B cell (primary cell): ENCODE data around the gene SLC2A9. TPM values are rescaled to one million over a fixed set of nuclear protein-coding genes. Genes with fewer than 3 reads are reported as not detected.

Experiments
- ATAC-seq: fragments of 200-7000 bp; cut with Tn5 transposase; one replicate; pipeline ENCODE4 v1.10.0; 2021; ENCODE audit warnings: low read depth, mild to moderate bottlenecking, moderate number of reproducible peaks, moderate library complexity
- CTCF ChIA-PET: fragments of 350-600 bp; sonication (Branson Sonifier 250); formaldehyde crosslinking; loops from one replicate; lab custom pipeline; 2021; ENCODE audit warnings: antibody characterized with exemption, inconsistent platforms; lab: Charles Lee
- POLR2A ChIA-PET: fragments of 350-600 bp; sonication (Branson Sonifier 250); formaldehyde crosslinking; loops from one replicate; lab custom pipeline; 2021; ENCODE audit warnings: antibody characterized with exemption; lab: Charles Lee
- DNase-seq: peaks from one replicate; pipeline ENCODE4 v3.0.0; 2013
- H2AFZ ChIP-seq: 2 replicates; pipeline ENCODE4 v1.6.1; 2012; ENCODE audit warnings: mild to moderate bottlenecking, low read depth, low read length; ENCODE audit not compliant: insufficient read depth, poor library complexity, severe bottlenecking
- H3K27ac ChIP-seq, 2 donors: 1 replicate in 1 of 2; 2 replicates in 1 of 2; pipeline ENCODE4 v1.5.1; 2012 to 2013; ENCODE audit warnings: low read length in 2 of 2, mild to moderate bottlenecking in 2 of 2, moderate library complexity in 1 of 2
- H3K27me3 ChIP-seq, 4 experiments: fragments of 200-600 bp in 1 of 4; sonication (generic) in 1 of 4; replicated peaks in 1 of 4; 1 replicate in 2 of 4; 2 replicates in 2 of 4; pipeline versions ENCODE4 v1.6.1 to v1.7.0; 2013 to 2016; ENCODE audit warnings: low read length in 3 of 4, mild to moderate bottlenecking in 2 of 4, mixed read lengths in 1 of 4, moderate library complexity in 1 of 4; ENCODE audit not compliant: insufficient read depth in 4 of 4, control insufficient read depth in 3 of 4; ENCODE audit errors: control extremely low read depth in 1 of 4
- H3K36me3 ChIP-seq, 2 experiments: replicated peaks in 1 of 2; 1 replicate in 1 of 2; 2 replicates in 1 of 2; pipeline versions ENCODE4 v1.6.1 to v1.7.1; 2013; ENCODE audit warnings: low read length in 1 of 2; ENCODE audit not compliant: insufficient read depth in 2 of 2, control insufficient read depth in 1 of 2; ENCODE audit errors: control extremely low read depth in 1 of 2, extremely low read depth in 1 of 2
- H3K4me1 ChIP-seq, 2 donors: fragments of 200-600 bp in 1 of 2; sonication (generic) in 1 of 2; 1 replicate in 1 of 2; 2 replicates in 1 of 2; pipeline versions ENCODE4 v1.5.1 to v1.6.1; 2013 to 2017; ENCODE audit warnings: low read length in 2 of 2; ENCODE audit not compliant: control insufficient read depth in 2 of 2, insufficient read depth in 2 of 2
- H3K4me2 ChIP-seq: replicated peaks from 2 replicates; pipeline ENCODE3; 2012; ENCODE audit warnings: mild to moderate bottlenecking, low read depth, low read length; ENCODE audit not compliant: poor library complexity, severe bottlenecking
- H3K4me3 ChIP-seq, 5 experiments: fragments of 200-600 bp in 1 of 5; sonication (generic) in 1 of 5; 1 replicate in 3 of 5; 2 replicates in 2 of 5; pipeline versions ENCODE4 v1.5.1 to v1.7.0; 2011 to 2016; ENCODE audit warnings: low read length in 4 of 5, mild to moderate bottlenecking in 4 of 5, low read depth in 2 of 5, control low read depth in 1 of 5, moderate library complexity in 1 of 5; ENCODE audit not compliant: insufficient read depth in 1 of 5; ENCODE audit errors: control extremely low read depth in 1 of 5, extremely low read depth in 1 of 5
- H3K79me2 ChIP-seq: fragments of 200-600 bp; sonication (generic); one replicate; pipeline ENCODE4 v1.6.0; 2016; ENCODE audit warnings: low read length; ENCODE audit not compliant: control insufficient read depth, insufficient read depth
- H3K9ac ChIP-seq: fragments of 200-600 bp; sonication (generic); 2 replicates; pipeline ENCODE4 v1.6.1; 2017; ENCODE audit warnings: mild to moderate bottlenecking, low read length, moderate library complexity
- H3K9me3 ChIP-seq, 3 donors: one replicate each; pipeline versions ENCODE4 v1.6.1 to v1.7.1; 2013; ENCODE audit warnings: low read length in 2 of 3; ENCODE audit not compliant: control insufficient read depth in 2 of 3, insufficient read depth in 1 of 3; ENCODE audit errors: control extremely low read depth in 1 of 3
- H4K20me1 ChIP-seq: 2 replicates; pipeline ENCODE4 v1.6.0; 2012; ENCODE audit warnings: mild to moderate bottlenecking, low read length; ENCODE audit not compliant: insufficient read depth, control insufficient read depth, poor library complexity, severe bottlenecking
- H3K27ac Mint-ChIP-seq: one replicate; pipeline ENCODE4 v1.8.0; 2021; ENCODE audit warnings: mixed read lengths
- H3K27me3 Mint-ChIP-seq: one replicate; pipeline ENCODE4 v1.8.0; 2021; ENCODE audit warnings: mixed read lengths
- H3K4me1 Mint-ChIP-seq: one replicate; pipeline ENCODE4 v1.8.0; 2021; ENCODE audit warnings: mixed read lengths
- H3K4me3 Mint-ChIP-seq: one replicate; pipeline ENCODE4 v1.8.0; 2021; ENCODE audit warnings: mixed read lengths
- H3K9me3 Mint-ChIP-seq: one replicate; pipeline ENCODE4 v1.8.0; 2022; ENCODE audit warnings: mixed read lengths; ENCODE audit not compliant: insufficient read depth
- EZH2 ChIP-seq: IDR thresholded peaks from 2 replicates; pipeline ENCODE4 v1.6.1; 2012; ENCODE audit warnings: borderline replicate concordance, low read depth, mild to moderate bottlenecking, moderate library complexity, low read length; ENCODE audit not compliant: insufficient read depth, poor library complexity, severe bottlenecking
- whole genome bisulfite sequencing: methylation state at CpG from one replicate; pipeline ENCODE4 v1.1.5; 2013; ENCODE audit warnings: missing lambda C conversion rate; ENCODE audit not compliant: insufficient coverage; 5-methylcytosine and 5-hydroxymethylcytosine counted together
- intact Hi-C: fragments of 100-400 bp; cut with micrococcal nuclease; formaldehyde crosslinking; loops from one replicate; pipeline ENCODE4 v1.10.0; 2022
- polyA plus RNA-seq: library from polyadenylated mRNA; depleted of rRNA; stranded (reverse); fragments of >200 nt; gene quantifications from 2 replicates; pipeline ENCODE4 v1.2.3, GENCODE V29; 2012
- total RNA-seq, 2 donors: library from RNA; stranded (reverse); fragments of 120-200 nt in 1 of 2; gene quantifications; 1 replicate in 1 of 2; 2 replicates in 1 of 2; pipeline versions ENCODE4 v1.2.3 to v1.2.4, GENCODE V29; 2013 to 2022
- TF ChIP-seq, protein P1 (sequence below): fragments of 200-600 bp; IDR thresholded peaks from one replicate; pipeline ENCODE4 v1.8.0; 2022; ENCODE audit warnings: antibody characterized with exemption, mild to moderate bottlenecking

The SLC2A9 gene
- total and polyA plus RNA-seq, 2 donors (not counting 1 experiment from before 2014, with no cell fraction given): 0.89 to 2.1 TPM

GRCh38 chr4:9808077-9808476 lies 213.2 kb downstream of the SLC2A9 start:
- H4K20me1 ChIP-seq: no peaks in the 10 kb centered on the region
- no peaks in the 10 kb centered on the region for H3K36me3 ChIP-seq
- DNase-seq: no peak
- no peak overlapping the region for H3K4me3 ChIP-seq
- no peak overlapping the region for H3K27ac ChIP-seq
- no peaks in the 10 kb centered on the region for H3K9me3 ChIP-seq
- CTCF ChIA-PET: no interaction called here
- no peak overlapping the region for H3K4me3 Mint-ChIP-seq
- no peak overlapping the region for H2AFZ ChIP-seq
- no peak for ATAC-seq
- no peak overlapping the region for H3K27ac Mint-ChIP-seq
- H3K4me1 ChIP-seq: no peaks in the 10 kb centered on the region
- TF ChIP-seq EZH2: no peak
- TF ChIP-seq, protein P1, sequence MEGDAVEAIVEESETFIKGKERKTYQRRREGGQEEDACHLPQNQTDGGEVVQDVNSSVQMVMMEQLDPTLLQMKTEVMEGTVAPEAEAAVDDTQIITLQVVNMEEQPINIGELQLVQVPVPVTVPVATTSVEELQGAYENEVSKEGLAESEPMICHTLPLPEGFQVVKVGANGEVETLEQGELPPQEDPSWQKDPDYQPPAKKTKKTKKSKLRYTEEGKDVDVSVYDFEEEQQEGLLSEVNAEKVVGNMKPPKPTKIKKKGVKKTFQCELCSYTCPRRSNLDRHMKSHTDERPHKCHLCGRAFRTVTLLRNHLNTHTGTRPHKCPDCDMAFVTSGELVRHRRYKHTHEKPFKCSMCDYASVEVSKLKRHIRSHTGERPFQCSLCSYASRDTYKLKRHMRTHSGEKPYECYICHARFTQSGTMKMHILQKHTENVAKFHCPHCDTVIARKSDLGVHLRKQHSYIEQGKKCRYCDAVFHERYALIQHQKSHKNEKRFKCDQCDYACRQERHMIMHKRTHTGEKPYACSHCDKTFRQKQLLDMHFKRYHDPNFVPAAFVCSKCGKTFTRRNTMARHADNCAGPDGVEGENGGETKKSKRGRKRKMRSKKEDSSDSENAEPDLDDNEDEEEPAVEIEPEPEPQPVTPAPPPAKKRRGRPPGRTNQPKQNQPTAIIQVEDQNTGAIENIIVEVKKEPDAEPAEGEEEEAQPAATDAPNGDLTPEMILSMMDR: no peak
- POLR2A ChIA-PET: no interaction called here
- no peaks in the 10 kb centered on the region for H3K27me3 ChIP-seq
- intact Hi-C loops: no loop called here
- H3K9me3 Mint-ChIP-seq: no peaks in the 10 kb centered on the region
- no peaks in the 10 kb centered on the region for H3K4me1 Mint-ChIP-seq
- H3K27me3 Mint-ChIP-seq: peaks cover 24% of the 10 kb centered on the region
- H3K9ac ChIP-seq: no peak overlapping the region
- 69% methylated on average over 5 of the region's 5 CpGs for WGBS
- no peak overlapping the region for H3K4me2 ChIP-seq
- H3K79me2 ChIP-seq: no peaks in the 10 kb centered on the region

GRCh38 chr4:9804918-9805317 lies 216.4 kb downstream of the SLC2A9 start:
- H4K20me1 ChIP-seq: no peaks in the 10 kb centered on the region
- H3K27ac ChIP-seq: no peak overlapping the region
- H3K27me3 ChIP-seq: no peaks in the 10 kb centered on the region
- ChIA-PET POLR2A (no interaction called here), CTCF (no interaction called here)
- no peak overlapping the region for H3K9ac ChIP-seq
- no peak overlapping the region for H2AFZ ChIP-seq
- H3K79me2 ChIP-seq: no peaks in the 10 kb centered on the region
- no peaks in the 10 kb centered on the region for H3K9me3 Mint-ChIP-seq
- H3K4me3 ChIP-seq: no peak overlapping the region
- H3K4me3 Mint-ChIP-seq: no peak overlapping the region
- intact Hi-C loops: no loop called here
- ATAC-seq (no peak), DNase-seq (no peak)
- TF ChIP-seq, protein P1: no peak
- TF ChIP-seq EZH2: no peak
- no peak overlapping the region for H3K4me2 ChIP-seq
- WGBS: 91% methylated on average over 5 of the region's 5 CpGs
- no peaks in the 10 kb centered on the region for H3K9me3 ChIP-seq
- H3K4me1 Mint-ChIP-seq: no peaks in the 10 kb centered on the region
- H3K27me3 Mint-ChIP-seq: peaks cover 20% of the 10 kb centered on the region
- no peaks in the 10 kb centered on the region for H3K36me3 ChIP-seq
- no peaks in the 10 kb centered on the region for H3K4me1 ChIP-seq
- H3K27ac Mint-ChIP-seq: no peak overlapping the region
